ENCODE measurements around the gene DNLZ. TPM values are rescaled to one million over a fixed set of nuclear protein-coding genes. Genes with fewer than 3 reads are reported as not detected.

DNLZ gene
- total and polyA plus RNA-seq, 9 of the 15 experiments (the other 6 are each of a cell fraction or from before 2014, with no cell fraction given): 0.17 to 44.6 (median 3.4) TPM

DNA sequence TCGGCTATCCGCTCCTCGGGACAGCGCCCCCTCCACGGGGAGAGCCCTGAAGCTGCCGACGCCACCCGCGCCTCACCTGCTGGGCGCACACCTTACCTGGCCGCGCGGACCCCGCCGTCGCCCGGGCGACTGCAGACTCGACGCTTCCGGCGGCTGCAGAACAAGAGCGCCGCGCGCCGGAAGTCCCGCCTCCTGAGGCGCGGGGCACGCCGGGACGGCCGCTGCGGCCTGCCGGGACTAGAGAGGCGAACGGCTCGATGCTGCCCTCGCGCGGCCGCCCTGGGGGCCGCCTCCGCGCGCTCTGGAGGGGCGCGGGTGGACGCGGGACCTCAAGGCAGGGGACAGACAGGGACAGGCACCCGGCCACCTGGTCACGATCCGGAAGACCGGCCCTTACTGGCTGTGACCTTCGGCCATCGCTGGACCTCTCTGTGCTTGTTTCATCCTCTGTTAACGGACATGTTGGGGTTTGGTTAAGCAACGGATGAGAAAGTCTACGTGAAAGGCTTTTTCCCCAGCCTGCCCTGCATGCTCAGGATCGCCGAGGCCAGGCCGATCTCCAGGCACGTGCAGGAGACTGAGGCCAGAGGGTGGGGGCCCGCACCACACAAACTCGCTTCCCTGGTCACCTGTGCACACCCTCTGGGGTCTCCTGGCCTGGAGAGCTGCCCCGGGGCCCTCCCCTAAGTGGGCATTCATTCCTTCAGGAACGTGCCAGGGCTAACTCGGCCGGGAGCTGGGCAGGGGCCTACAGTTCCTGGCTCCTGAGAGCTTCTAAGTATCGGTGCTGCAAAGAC lies 36.7 kb upstream of the DNLZ start, which contains the start of gene SNAPC4 (continued):
- TF ChIP-seq, protein P1, sequence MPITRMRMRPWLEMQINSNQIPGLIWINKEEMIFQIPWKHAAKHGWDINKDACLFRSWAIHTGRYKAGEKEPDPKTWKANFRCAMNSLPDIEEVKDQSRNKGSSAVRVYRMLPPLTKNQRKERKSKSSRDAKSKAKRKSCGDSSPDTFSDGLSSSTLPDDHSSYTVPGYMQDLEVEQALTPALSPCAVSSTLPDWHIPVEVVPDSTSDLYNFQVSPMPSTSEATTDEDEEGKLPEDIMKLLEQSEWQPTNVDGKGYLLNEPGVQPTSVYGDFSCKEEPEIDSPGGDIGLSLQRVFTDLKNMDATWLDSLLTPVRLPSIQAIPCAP (CRISPR knock-in tag; IDR thresholded peaks at IDR 0.05; ENCODE audit: borderline replicate concordance): no peak
- TF ChIP-seq, protein P2, sequence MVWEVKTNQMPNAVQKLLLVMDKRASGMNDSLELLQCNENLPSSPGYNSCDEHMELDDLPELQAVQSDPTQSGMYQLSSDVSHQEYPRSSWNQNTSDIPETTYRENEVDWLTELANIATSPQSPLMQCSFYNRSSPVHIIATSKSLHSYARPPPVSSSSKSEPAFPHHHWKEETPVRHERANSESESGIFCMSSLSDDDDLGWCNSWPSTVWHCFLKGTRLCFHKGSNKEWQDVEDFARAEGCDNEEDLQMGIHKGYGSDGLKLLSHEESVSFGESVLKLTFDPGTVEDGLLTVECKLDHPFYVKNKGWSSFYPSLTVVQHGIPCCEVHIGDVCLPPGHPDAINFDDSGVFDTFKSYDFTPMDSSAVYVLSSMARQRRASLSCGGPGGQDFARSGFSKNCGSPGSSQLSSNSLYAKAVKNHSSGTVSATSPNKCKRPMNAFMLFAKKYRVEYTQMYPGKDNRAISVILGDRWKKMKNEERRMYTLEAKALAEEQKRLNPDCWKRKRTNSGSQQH (CRISPR knock-in tag; IDR thresholded peaks at IDR 0.05): no peak
- TF ChIP-seq ZSCAN32 (CRISPR knock-in tag; IDR thresholded peaks at IDR 0.05) (no peak), PHF20 (IDR thresholded peaks at IDR 0.05; ENCODE audit: partially characterized antibody) (peak; percentile 57), ZNF124 (CRISPR knock-in tag; IDR thresholded peaks at IDR 0.05) (no peak), MXI1 (IDR thresholded peaks at IDR 0.05; ENCODE audit: low read depth, low read length) (peak; percentile 51; the same call in 1 of the 2 replicates), ZNF584 (CRISPR knock-in tag; IDR thresholded peaks at IDR 0.05; ENCODE audit: low read depth) (no peak), STAG1 (CRISPR knock-in tag; IDR thresholded peaks at IDR 0.05; ENCODE audit: borderline replicate concordance) (peak; percentile 70; the same call in 1 of the 2 replicates), SMARCB1 (IDR thresholded peaks at IDR 0.05; ENCODE audit: insufficient read length, low read depth) (no peak), RBM25 (IDR thresholded peaks at IDR 0.05; ENCODE audit: low read depth, low read length, severe bottlenecking) (no peak), MAFK (IDR thresholded peaks at IDR 0.05; ENCODE audit: low read length) (no peak), ZNF561 (CRISPR knock-in tag; conservative IDR thresholded peaks at IDR 0.05) (no peak), EGR1 (conservative IDR thresholded peaks at IDR 0.05) (peak; percentile 55), ZNF197 (CRISPR knock-in tag; IDR thresholded peaks at IDR 0.05; ENCODE audit: low read depth) (no peak), ZBTB7A (IDR thresholded peaks at IDR 0.05; ENCODE audit: borderline replicate concordance, control insufficient read depth, low read depth, low read length) (peak; percentile 95), DDX20 (tag; IDR thresholded peaks at IDR 0.05; ENCODE audit: low read depth) (no peak), ASH1L (IDR thresholded peaks at IDR 0.05; ENCODE audit: borderline replicate concordance, low read depth, partially characterized antibody) (no peak)
- TF ChIP-seq, protein P3, sequence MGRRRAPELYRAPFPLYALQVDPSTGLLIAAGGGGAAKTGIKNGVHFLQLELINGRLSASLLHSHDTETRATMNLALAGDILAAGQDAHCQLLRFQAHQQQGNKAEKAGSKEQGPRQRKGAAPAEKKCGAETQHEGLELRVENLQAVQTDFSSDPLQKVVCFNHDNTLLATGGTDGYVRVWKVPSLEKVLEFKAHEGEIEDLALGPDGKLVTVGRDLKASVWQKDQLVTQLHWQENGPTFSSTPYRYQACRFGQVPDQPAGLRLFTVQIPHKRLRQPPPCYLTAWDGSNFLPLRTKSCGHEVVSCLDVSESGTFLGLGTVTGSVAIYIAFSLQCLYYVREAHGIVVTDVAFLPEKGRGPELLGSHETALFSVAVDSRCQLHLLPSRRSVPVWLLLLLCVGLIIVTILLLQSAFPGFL (CRISPR knock-in tag; IDR thresholded peaks at IDR 0.05): peak; percentile 72; the same call in 1 of the 2 replicates
- TF ChIP-seq, protein P4, sequence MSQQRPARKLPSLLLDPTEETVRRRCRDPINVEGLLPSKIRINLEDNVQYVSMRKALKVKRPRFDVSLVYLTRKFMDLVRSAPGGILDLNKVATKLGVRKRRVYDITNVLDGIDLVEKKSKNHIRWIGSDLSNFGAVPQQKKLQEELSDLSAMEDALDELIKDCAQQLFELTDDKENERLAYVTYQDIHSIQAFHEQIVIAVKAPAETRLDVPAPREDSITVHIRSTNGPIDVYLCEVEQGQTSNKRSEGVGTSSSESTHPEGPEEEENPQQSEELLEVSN (IDR thresholded peaks at IDR 0.05; ENCODE audit: borderline replicate concordance in 1 of 2, extremely low read depth in 1 of 2, insufficient read depth in 1 of 2, insufficient read length in 1 of 2, low read depth in 1 of 2, low read length in 1 of 2, poor library complexity in 1 of 2, severe bottlenecking in 1 of 2): peak in 1 of 2 experiments; percentile 65
- TF ChIP-seq, protein P5, sequence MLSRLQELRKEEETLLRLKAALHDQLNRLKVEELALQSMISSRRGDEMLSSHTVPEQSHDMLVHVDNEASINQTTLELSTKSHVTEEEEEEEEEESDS (CRISPR knock-in tag; IDR thresholded peaks at IDR 0.05): no peak

All from K562 (cell line).